Thoracic aorta (tissue), 2 donors: ENCODE data around the gene MAPK10. TPM values are rescaled to one million over a fixed set of nuclear protein-coding genes. Genes with fewer than 3 reads are reported as not detected.
"Not testable (repeated sequence)": the region's sequence is repeated elsewhere in the genome, so short reads cannot be mapped to it uniquely, and the experiment has no call there.

Experiments used
- ATAC-seq: fragments of 150-250 bp; one replicate; pipeline ENCODE4 v1.8.0; 2017; ENCODE audit warnings: low read depth; ENCODE audit not compliant: insufficient number of reproducible peaks, low FRiP score
- DNase-seq: peaks from one replicate; pipeline ENCODE4 v3.0.0-alpha.2; 2020; ENCODE audit warnings: low spot score
- H3K27ac ChIP-seq, 2 donors: fragments of 200-600 bp; sonication (generic); 1 replicate in 1 of 2; 2 replicates in 1 of 2; pipeline ENCODE4 v1.5.1; 2016; ENCODE audit warnings: mild to moderate bottlenecking in 2 of 2, moderate library complexity in 2 of 2
- H3K27me3 ChIP-seq: fragments of 200-600 bp; sonication (generic); replicated peaks from 2 replicates; pipeline ENCODE4 v1.6.0; 2016; ENCODE audit warnings: mild to moderate bottlenecking; ENCODE audit not compliant: insufficient read depth
- H3K36me3 ChIP-seq: fragments of 200-600 bp; sonication (generic); one replicate; pipeline ENCODE4 v1.5.1; 2016
- H3K4me1 ChIP-seq, 2 donors: fragments of 200-600 bp; sonication (generic); 1 replicate in 1 of 2; 2 replicates in 1 of 2; pipeline versions ENCODE4 v1.5.1 to v1.6.0; 2016; ENCODE audit warnings: low read depth in 2 of 2, mild to moderate bottlenecking in 1 of 2; ENCODE audit not compliant: control insufficient read depth in 1 of 2
- H3K4me3 ChIP-seq: fragments of 200-600 bp; sonication (generic); 2 replicates; pipeline ENCODE4 v1.5.1; 2016; ENCODE audit warnings: mild to moderate bottlenecking
- H3K9me3 ChIP-seq: fragments of 200-600 bp; sonication (generic); 2 replicates; pipeline ENCODE4 v1.5.1; 2016
- CTCF ChIP-seq: fragments of 200-600 bp; sonication (generic); IDR thresholded peaks from one replicate; pipeline ENCODE4 v1.5.1; 2019; ENCODE audit warnings: antibody characterized with exemption
- total RNA-seq, 2 donors: library from RNA; depleted of rRNA; stranded (reverse); fragments of >200 nt; gene quantifications; one replicate each; pipeline versions ENCODE4 v1.1.0 to v1.2.3, GENCODE V29; 2016

Gene MAPK10
- total RNA-seq, 2 donors from 2014 or later, result 28.8 to 44.7 TPM

- no peaks in the 10 kb centered on the region for H3K9me3 ChIP-seq
- no peak for TF ChIP-seq CTCF
- ATAC-seq, result no peak
- no peaks in the 10 kb centered on the region for H3K36me3 ChIP-seq
- H3K4me1 ChIP-seq, result peaks cover 12 to 32% of the 10 kb centered on the region in 2 donors
- DNase-seq, result no peak
- no peak overlapping the region for H3K27ac ChIP-seq
- H3K4me3 ChIP-seq, result no peak overlapping the region
- no peaks in the 10 kb centered on the region for H3K27me3 ChIP-seq
Measured at GRCh38 chr4:86034616-86035015, 325.2 kb downstream of the MAPK10 start.

- H3K4me1 ChIP-seq, result peaks cover 12 to 32% of the 10 kb centered on the region in 2 donors
- no peak for TF ChIP-seq CTCF
- no peaks in the 10 kb centered on the region for H3K36me3 ChIP-seq
- peak overlapping the region; percentile 84 to 93 for H3K27ac ChIP-seq
- peak overlapping the region; percentile 60 for H3K4me3 ChIP-seq
- peak; percentile 13 for DNase-seq
- peak; percentile 65 for ATAC-seq
- no peaks in the 10 kb centered on the region for H3K27me3 ChIP-seq
- no peaks in the 10 kb centered on the region for H3K9me3 ChIP-seq
Measured at GRCh38 chr4:86033171-86033570, 326.7 kb downstream of the MAPK10 start.

- Histone ChIP-seq H3K4me1 (peaks cover 12 to 32% of the 10 kb centered on the region in 2 donors), H3K9me3 (no peaks in the 10 kb centered on the region), H3K36me3 (no peaks in the 10 kb centered on the region), H3K27ac (peak overlapping the region; percentile 84 to 93), H3K4me3 (peak overlapping the region; percentile 60), H3K27me3 (no peaks in the 10 kb centered on the region)
- peak; percentile 90 for ATAC-seq
- DNase-seq, result no peak
- TF ChIP-seq CTCF, result no peak
Measured at GRCh38 chr4:86032476-86033022, 327.3 kb downstream of the MAPK10 start.

- H3K4me3 ChIP-seq, result no peak overlapping the region
- H3K27me3 ChIP-seq, result no peaks in the 10 kb centered on the region
- H3K4me1 ChIP-seq, result peaks cover 12 to 30% of the 10 kb centered on the region in 2 donors
- no peak for DNase-seq
- TF ChIP-seq CTCF, result no peak
- peak overlapping the region; percentile 84 to 93 for H3K27ac ChIP-seq
- no peaks in the 10 kb centered on the region for H3K36me3 ChIP-seq
- no peak for ATAC-seq
- H3K9me3 ChIP-seq, result no peaks in the 10 kb centered on the region
Measured at GRCh38 chr4:86031927-86032326, 327.9 kb downstream of the MAPK10 start.

GRCh38 chr4:86026720-86027119, 333.1 kb downstream of the MAPK10 start:
- no peaks in the 10 kb centered on the region for H3K27me3 ChIP-seq
- no peaks in the 10 kb centered on the region for H3K36me3 ChIP-seq
- H3K4me3 ChIP-seq, result no peak overlapping the region
- no peaks in the 10 kb centered on the region for H3K9me3 ChIP-seq
- no peak for DNase-seq
- ATAC-seq, result no peak
- no peak overlapping the region for H3K27ac ChIP-seq
- no peak for TF ChIP-seq CTCF
- H3K4me1 ChIP-seq, result no peaks in the 10 kb centered on the region

- not testable (repeated sequence) for ATAC-seq, H3K4me1 ChIP-seq, H3K9me3 ChIP-seq, H3K27me3 ChIP-seq, DNase-seq, H3K4me3 ChIP-seq, H3K36me3 ChIP-seq, H3K27ac ChIP-seq
Measured at GRCh38 chr4:86021671-86022070, 338.2 kb downstream of the MAPK10 start.
